Adrenal gland (tissue), 5 donors: ENCODE results near the gene MRC2.

Source experiments
- CTCF ChIP-seq, 6 experiments: fragments of 450-650 bp in 4 of 6; fragments of 200-600 bp in 2 of 6; sonication (generic) in 1 of 6; IDR thresholded peaks; 1 replicate in 5 of 6; 2 replicates in 1 of 6; pipeline versions ENCODE4 v1.5.1 to v1.8.0; 2016 to 2021; ENCODE audit warnings: antibody characterized with exemption in 6 of 6, mild to moderate bottlenecking in 2 of 6, moderate library complexity in 1 of 6
- POLR2A ChIP-seq, 2 donors: fragments of 450-650 bp; IDR thresholded peaks; one replicate each; pipeline ENCODE4 v1.6.1; 2017; ENCODE audit warnings: antibody characterized with exemption in 2 of 2, mild to moderate bottlenecking in 2 of 2, moderate library complexity in 1 of 2
- donor health status: DM: no; HTN: no; CAD: no.

DNA sequence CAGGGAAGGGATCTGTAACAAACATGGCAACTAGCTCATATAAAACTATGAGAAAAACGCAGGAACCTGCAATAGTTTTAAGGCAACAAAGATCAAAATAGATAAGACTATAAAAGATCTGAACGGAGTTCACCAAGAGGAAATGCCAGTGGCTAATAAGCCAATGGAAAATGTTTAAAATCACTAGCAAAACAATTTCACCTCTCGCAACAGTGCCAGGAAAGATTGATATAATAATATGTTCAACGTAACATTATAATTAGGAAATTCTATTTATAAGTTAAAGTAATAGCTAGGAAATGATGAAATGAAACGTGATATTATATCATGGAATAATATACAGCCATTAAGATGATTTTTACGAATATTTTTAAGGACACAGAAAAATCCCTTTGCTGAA is 16.0 kb downstream of the MRC2 start:
- TF ChIP-seq CTCF (IDR thresholded peaks at IDR 0.05): no peak
- no peak for TF ChIP-seq POLR2A (IDR thresholded peaks at IDR 0.05)
